Activated T-helper 9 cell treated with anti-CD3 and anti-CD28 coated beads, Interleukin-2, amount 50 U/mL, for 16 hours (primary cell): ENCODE results near the gene ZNF366.

Experiments
- DNase-seq: peaks from one replicate; pipeline ENCODE4 v3.0.0-alpha.2; 2020; ENCODE audit warnings: low read depth

Gene ZNF366

DNA sequence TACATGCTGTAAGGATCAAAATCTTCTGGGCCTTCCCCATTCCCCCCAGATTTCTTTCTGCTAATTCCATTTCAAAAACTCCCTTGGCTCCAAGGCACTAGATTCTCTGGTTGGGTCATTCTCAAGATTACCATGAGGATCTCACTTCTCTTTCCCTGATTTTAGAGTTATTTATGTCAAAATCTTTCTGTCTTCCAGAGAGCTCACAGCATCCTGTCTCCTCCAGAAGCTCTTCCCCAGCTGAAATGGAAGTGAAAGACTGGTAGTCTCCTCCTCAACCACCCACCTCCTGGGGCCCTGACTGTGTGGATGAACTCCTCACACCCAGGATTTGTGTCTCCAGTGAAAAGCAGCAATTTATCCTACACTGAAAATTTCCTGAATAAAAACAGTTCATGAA lies 11.9 kb upstream of the ZNF366 start:
- no peak for DNase-seq

DNA sequence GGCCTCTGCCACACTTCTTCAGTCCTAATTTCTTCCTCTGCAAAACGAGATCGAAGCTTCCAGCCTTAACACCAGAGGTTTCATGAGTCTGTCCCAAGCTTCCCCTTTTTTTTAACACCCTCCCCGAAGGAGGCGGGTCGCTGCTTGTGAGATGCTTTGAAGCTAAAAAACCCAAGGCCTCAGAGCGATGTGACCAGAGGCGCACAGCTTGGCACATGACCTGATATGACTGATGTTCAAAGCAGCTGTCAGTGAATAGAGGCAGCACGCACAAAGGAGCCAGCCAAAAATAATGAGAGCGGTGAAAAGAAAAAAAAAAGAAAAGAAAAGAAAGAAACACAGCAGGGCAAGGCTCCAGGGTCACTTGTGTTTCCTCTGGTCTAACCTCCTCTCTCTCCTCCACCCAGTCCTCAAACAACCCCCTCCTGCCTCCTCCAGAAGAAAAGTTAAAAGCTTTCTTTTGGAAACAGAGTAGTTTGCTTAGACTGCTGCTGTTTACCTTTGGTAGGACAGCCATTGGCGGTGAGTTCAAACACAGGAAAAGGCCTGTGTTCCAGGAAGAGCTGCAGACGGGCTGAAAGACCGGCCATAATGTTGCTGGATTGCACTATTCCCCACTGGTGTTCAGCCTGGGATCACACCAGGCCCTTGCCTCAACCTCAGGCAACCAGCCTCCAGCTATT lies 10.9 kb upstream of the ZNF366 start:
- DNase-seq: no peak

DNA sequence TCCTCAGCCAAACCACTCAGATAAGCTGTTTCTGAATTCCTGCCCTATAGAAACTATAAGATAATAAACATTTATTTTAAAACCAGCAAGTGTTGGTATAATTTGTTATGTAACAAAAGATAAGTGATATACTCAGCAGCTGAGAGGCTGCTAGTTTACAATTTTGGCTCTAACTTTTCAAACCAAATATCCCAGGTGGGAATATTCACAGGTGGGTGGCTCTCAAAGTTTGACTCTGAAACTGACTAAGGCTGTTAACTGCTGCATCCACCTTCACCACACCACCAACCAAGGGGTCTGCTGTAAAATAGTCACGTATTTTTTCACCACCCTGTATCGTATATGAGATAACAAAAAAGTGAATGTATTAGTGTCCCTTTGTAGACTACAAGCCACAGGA lies 9.7 kb upstream of the ZNF366 start:
- DNase-seq: no peak

- DNase-seq: no peak
Observed at GRCh38 chr5:72515211-72515610, 8.0 kb upstream of the ZNF366 start.

- no peak for DNase-seq
Observed at GRCh38 chr5:72512593-72512860, 5.3 kb upstream of the ZNF366 start.

GRCh38 chr5:72511774-72512592 lies 4.8 kb upstream of the ZNF366 start:
- DNase-seq: no peak

- DNase-seq: no peak
Observed at GRCh38 chr5:72511366-72511765, 4.2 kb upstream of the ZNF366 start.

- DNase-seq: no peak
Observed at GRCh38 chr5:72510610-72511181, 3.5 kb upstream of the ZNF366 start.

DNA sequence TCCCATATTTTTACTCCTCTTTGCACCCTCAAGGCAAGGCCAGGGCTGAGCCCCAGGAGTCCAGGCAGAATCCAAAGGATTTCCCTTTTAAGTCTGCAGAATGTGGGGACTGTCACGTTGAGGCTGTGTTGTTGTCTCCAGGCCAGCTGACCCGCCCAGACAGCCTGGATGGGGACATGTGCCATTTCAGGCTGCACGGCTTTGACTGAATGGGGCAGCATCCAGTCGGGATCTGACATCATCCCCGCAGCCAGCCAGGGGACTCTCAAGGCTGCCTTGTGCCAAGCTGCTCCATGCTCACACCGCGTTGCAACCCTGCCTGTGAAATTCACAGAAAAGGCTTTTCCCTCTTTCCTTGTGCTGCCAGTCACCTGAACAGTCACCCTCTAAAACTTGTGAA lies 2.2 kb upstream of the ZNF366 start:
- DNase-seq: no peak

- DNase-seq: no peak
Observed at GRCh38 chr5:72508241-72509170, 1.3 kb upstream of the ZNF366 start.

DNA sequence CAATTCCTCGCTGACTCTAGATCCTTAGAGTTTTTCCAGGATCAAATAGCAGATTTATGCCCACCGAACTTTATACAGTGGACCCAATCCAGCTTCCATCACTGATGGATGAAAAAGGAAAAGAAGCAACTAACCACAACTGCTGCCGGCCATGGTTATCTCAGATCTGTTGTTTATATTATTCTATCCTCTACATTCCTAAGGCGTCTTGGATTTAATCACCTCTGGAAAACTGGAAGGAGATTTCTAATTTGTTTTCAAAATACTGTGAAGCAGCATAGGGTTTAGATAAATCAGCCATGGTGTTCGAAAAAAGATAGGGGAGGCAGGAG lies 663 bp upstream of the ZNF366 start:
- no peak for DNase-seq

DNA sequence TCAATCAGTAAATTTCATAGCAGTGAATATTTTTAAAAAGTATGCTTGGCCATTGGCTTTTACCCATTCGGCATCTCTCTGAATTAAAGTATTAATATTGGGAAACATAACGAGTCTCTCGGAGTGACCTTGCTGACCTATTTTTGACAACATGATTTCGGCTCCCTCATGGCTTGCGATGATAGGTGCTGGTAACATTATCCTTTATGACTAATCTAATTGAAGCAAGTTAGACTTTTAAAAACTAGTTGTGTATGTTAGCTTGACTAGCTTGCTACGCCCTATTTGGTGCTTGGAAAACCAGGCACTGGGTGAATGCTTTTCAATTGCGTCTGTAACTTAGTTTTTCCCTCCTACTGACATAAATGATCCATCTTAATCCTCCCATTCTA lies 1.1 kb downstream of the ZNF366 start:
- DNase-seq: no peak

DNA sequence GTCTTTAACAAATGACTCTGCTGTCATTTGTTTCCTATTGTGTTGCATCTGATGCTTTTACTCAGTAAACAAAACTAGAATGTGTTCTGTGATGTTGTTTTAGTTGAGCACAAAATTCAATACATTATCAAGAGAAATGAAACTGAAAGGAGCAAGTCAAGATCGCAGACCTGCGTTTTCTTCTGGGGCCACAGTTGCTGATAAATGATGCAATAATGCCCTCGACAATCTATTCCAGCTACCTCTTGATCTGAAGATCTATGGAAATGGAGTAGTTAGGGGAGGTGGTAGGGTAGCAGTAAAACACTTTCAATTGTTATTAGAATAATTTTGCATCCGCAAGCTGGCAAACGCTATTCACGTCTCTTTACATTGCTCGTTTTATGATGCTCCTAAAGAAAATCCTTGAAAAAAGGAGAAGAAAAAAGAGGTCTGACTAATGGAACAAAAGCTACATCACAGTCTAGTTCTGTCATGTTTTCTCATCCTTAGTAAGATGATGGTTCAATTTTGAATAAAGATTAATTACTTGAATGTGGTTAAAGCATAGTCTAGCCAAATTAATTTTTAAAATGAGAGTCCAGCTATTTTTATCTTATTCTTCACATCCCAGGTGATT lies 1.6 kb downstream of the ZNF366 start:
- DNase-seq: no peak

GRCh38 chr5:72505016-72505415 lies 2.2 kb downstream of the ZNF366 start:
- DNase-seq: no peak

- DNase-seq: no peak
Observed at GRCh38 chr5:72503888-72504491, 3.2 kb downstream of the ZNF366 start.

GRCh38 chr5:72501488-72501887 lies 5.7 kb downstream of the ZNF366 start:
- no peak for DNase-seq

DNA sequence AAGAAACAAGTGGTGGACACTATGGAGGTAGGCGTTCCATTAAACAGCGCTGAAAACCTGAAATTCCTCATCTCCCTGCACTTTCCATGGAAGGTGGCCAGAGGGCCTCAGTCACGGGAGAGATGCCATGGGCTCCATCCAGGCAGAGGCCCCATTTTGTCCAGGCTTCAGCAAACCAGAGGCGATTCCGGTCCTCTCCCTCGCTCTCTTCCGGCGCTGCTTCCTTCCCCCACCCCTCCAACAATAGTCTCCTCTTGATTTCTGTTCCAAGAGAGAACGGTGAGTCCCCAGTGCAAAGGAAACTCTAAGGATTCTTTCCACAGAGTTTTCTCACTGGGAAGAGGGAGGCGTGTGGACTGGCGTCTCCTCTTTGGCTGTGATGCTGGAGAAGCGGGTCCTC lies 7.5 kb downstream of the ZNF366 start:
- no peak for DNase-seq

GRCh38 chr5:72499090-72499489 lies 8.1 kb downstream of the ZNF366 start:
- no peak for DNase-seq

DNA sequence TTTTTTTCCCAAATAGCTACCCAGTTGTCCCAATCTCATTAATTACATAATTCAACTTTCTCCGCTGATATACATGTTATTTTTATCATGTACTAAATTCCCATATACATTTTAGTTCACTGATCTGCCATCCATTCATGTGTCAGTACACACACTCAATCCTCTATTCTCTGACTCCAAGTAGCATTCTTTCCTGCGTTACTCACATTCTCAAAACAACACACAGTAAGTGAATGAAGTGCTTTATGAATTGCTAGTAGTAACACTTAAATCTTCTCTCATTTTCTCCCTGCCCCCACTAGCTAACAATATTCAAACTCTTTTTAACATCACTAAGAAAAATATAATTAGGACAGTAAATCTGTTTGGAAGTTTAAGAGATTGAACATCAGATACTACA lies 8.9 kb downstream of the ZNF366 start:
- no peak for DNase-seq

GRCh38 chr5:72497823-72498222 lies 9.4 kb downstream of the ZNF366 start:
- DNase-seq: no peak

DNA sequence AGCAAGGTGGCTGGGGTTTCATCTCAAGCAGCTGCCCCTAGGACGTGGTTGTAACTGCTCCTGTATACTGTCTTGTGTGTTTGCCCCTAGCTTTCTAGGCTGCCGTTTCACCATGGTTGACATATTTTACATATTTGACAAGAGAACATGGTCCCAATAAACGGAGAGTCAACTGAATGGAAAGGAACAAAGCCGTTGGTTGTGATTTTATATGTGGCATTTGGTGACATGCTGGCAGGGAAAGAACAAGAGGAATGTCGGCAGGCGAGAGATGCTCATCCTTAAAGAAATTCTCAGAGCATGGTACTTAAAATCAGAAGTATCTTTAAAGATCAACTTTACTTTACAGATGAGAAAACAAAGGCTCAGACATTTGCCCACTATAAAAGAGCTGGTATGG lies 11.8 kb downstream of the ZNF366 start:
- no peak for DNase-seq

DNA sequence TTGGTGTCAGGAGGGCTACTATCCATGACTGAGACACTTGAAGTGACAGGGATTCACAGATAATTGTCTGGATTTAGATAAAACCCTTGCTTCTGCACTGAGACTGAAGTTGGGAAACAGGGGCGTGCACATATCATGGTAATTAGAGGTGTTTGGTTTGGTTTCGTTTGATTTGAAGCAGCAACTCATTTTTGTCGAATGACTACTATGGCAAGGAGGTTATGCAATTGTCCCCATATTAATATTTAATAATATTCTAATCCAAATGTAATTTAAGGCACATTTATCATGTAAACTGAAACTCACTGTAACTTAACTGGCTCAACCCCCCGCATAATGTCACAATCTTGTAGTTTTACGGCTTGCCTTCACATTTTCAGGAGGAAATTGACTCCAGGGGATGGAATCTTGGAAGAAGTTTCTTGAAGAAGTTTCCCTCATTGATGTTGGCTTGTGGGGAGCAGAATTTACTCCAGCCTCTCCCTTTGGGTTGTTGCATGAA lies 12.5 kb downstream of the ZNF366 start:
- DNase-seq: no peak
